HG03439 (cell line): ENCODE results near the gene ZBTB7A.
"Not testable (repeated sequence)": the region's sequence is repeated elsewhere in the genome, so short reads cannot be mapped to it uniquely, and the experiment has no call there.

Experiments
- ATAC-seq: cut with Tn5 transposase; IDR thresholded peaks from one replicate; pipeline ENCODE4 v1.9.1; 2021; ENCODE audit warnings: mild to moderate bottlenecking, moderate library complexity; ENCODE audit not compliant: unreplicated experiment

ZBTB7A gene

GRCh38 chr19:3998667-3999412 is 67.9 kb downstream of the ZBTB7A start:
- not testable (repeated sequence) for ATAC-seq

- ATAC-seq: no peak
Observed at GRCh38 chr19:3995607-3996006, 71.1 kb downstream of the ZBTB7A start.
